HG02973 (cell line): ENCODE data around the gene CEACAM3.
"Not testable (repeated sequence)": the region's sequence is repeated elsewhere in the genome, so short reads cannot be mapped to it uniquely, and the experiment has no call there.

ENCODE experiments used
- ATAC-seq: cut with Tn5 transposase; IDR thresholded peaks from one replicate; pipeline ENCODE4 v1.9.1; 2021; ENCODE audit warnings: moderate library complexity; ENCODE audit not compliant: unreplicated experiment

CEACAM3 gene

GRCh38 chr19:41796362-41796761 lies at the start of gene CEACAM3:
Gene CEACAM3, plus strand, starts transcription at chr19:41796587. Its CDS starts 91 bp downstream, at chr19:41796678.
- no peak for ATAC-seq

GRCh38 chr19:41746593-41747227 lies 49.7 kb upstream of the CEACAM3 start:
- no peak for ATAC-seq

GRCh38 chr19:41748012-41748411 lies 48.4 kb upstream of the CEACAM3 start:
- no peak for ATAC-seq

GRCh38 chr19:41750248-41751134 lies 45.9 kb upstream of the CEACAM3 start:
- ATAC-seq = not testable (repeated sequence)

- ATAC-seq = no peak
These were observed 43.2 kb upstream of the CEACAM3 start for GRCh38 chr19:41753159-41753558.

- no peak for ATAC-seq
These were observed 42.4 kb upstream of the CEACAM3 start for GRCh38 chr19:41753936-41754529.

GRCh38 chr19:41755328-41755913 lies 41.0 kb upstream of the CEACAM3 start, which contains the start of gene CEACAM6:
Gene CEACAM6, plus strand, starts transcription at chr19:41755530. Its CDS starts 109 bp downstream, at chr19:41755639.
- no peak for ATAC-seq

GRCh38 chr19:41758846-41759245 lies 37.5 kb upstream of the CEACAM3 start:
- ATAC-seq = no peak

GRCh38 chr19:41767115-41767514 lies 29.3 kb upstream of the CEACAM3 start:
- no peak for ATAC-seq

- not testable (repeated sequence) for ATAC-seq
These were observed 28.3 kb upstream of the CEACAM3 start for GRCh38 chr19:41768105-41768504.

GRCh38 chr19:41769608-41770007 lies 26.8 kb upstream of the CEACAM3 start:
- no peak for ATAC-seq

GRCh38 chr19:41771410-41771809 lies 25.0 kb upstream of the CEACAM3 start:
- ATAC-seq = no peak

- ATAC-seq = no peak
These were observed 21.8 kb upstream of the CEACAM3 start for GRCh38 chr19:41774515-41774980.

- ATAC-seq = no peak
These were observed 19.7 kb upstream of the CEACAM3 start for GRCh38 chr19:41776700-41777099.

- no peak for ATAC-seq
These were observed 12.8 kb upstream of the CEACAM3 start for GRCh38 chr19:41783612-41784011.

- ATAC-seq = no peak
These were observed 12.1 kb upstream of the CEACAM3 start for GRCh38 chr19:41784312-41784711.

GRCh38 chr19:41784743-41785142 lies 11.6 kb upstream of the CEACAM3 start:
- no peak for ATAC-seq

GRCh38 chr19:41785653-41786052 lies 10.7 kb upstream of the CEACAM3 start:
- ATAC-seq = no peak

- no peak for ATAC-seq
These were observed 9.3 kb upstream of the CEACAM3 start for GRCh38 chr19:41787055-41787454.

- ATAC-seq = not testable (repeated sequence)
These were observed 7.9 kb upstream of the CEACAM3 start for GRCh38 chr19:41788518-41788917.

- ATAC-seq = not testable (repeated sequence)
These were observed 7.3 kb upstream of the CEACAM3 start for GRCh38 chr19:41789053-41789452.
